CD14-positive monocyte (primary cell): ENCODE measurements around the gene ZZZ3. TPM values are rescaled to one million over a fixed set of nuclear protein-coding genes. Genes with fewer than 3 reads are reported as not detected.

Experiments
- DNase-seq, 3 donors: peaks; one replicate each; pipeline ENCODE4 v3.0.0-alpha.2; 2011 to 2022
- H2AFZ ChIP-seq: 2 replicates; pipeline ENCODE4 v1.6.0; 2012; ENCODE audit warnings: mild to moderate bottlenecking, low read depth, low read length, inconsistent platforms; ENCODE audit not compliant: insufficient read depth, poor library complexity, severe bottlenecking
- H3K27ac ChIP-seq, 2 donors: 1 replicate in 1 of 2; 2 replicates in 1 of 2; pipeline ENCODE4 v1.5.1; 2012 to 2013; ENCODE audit warnings: low read length in 2 of 2, control low read depth in 1 of 2, inconsistent platforms in 1 of 2, low read depth in 1 of 2, mild to moderate bottlenecking in 1 of 2
- H3K27me3 ChIP-seq, 2 donors: one replicate each; pipeline versions ENCODE4 v1.6.0 to v1.6.1; 2011 to 2013; ENCODE audit warnings: low read length in 2 of 2; ENCODE audit not compliant: control insufficient read depth in 2 of 2, insufficient read depth in 2 of 2
- H3K36me3 ChIP-seq, 2 donors: replicated peaks in 1 of 2; 1 replicate in 1 of 2; 2 replicates in 1 of 2; pipeline versions ENCODE4 v1.5.1 to v1.6.1; 2012 to 2013; ENCODE audit warnings: low read length in 2 of 2, control low read depth in 1 of 2, inconsistent platforms in 1 of 2, mild to moderate bottlenecking in 1 of 2; ENCODE audit not compliant: insufficient read depth in 2 of 2, control insufficient read depth in 1 of 2
- H3K4me1 ChIP-seq, 2 donors: 1 replicate in 1 of 2; 2 replicates in 1 of 2; pipeline versions ENCODE4 v1.5.1 to v1.6.1; 2012 to 2013; ENCODE audit warnings: low read length in 2 of 2, control low read depth in 1 of 2, inconsistent platforms in 1 of 2, mild to moderate bottlenecking in 1 of 2, moderate library complexity in 1 of 2; ENCODE audit not compliant: insufficient read depth in 2 of 2, control insufficient read depth in 1 of 2
- H3K4me2 ChIP-seq: replicated peaks from 2 replicates; pipeline ENCODE3; 2012; ENCODE audit warnings: low read length, moderate library complexity, mild to moderate bottlenecking; ENCODE audit not compliant: poor library complexity, severe bottlenecking; ENCODE audit errors: extremely low read depth
- H3K4me3 ChIP-seq, 3 experiments: fragments of 200-600 bp in 1 of 3; sonication (generic) in 1 of 3; replicated peaks in 1 of 3; 1 replicate in 2 of 3; 2 replicates in 1 of 3; pipeline ENCODE4 v1.5.1; 2011 to 2013; ENCODE audit warnings: low read length in 3 of 3, mild to moderate bottlenecking in 3 of 3, control low read depth in 2 of 3, low read depth in 2 of 3, inconsistent platforms in 1 of 3, moderate library complexity in 1 of 3
- H3K79me2 ChIP-seq: 2 replicates; pipeline ENCODE4 v1.6.0; 2012; ENCODE audit warnings: mild to moderate bottlenecking, control low read depth, inconsistent platforms, low read length, moderate library complexity; ENCODE audit not compliant: insufficient read depth
- H3K9ac ChIP-seq: 2 replicates; pipeline ENCODE4 v1.6.0; 2017; ENCODE audit warnings: low read length, mild to moderate bottlenecking; ENCODE audit not compliant: insufficient read depth, poor library complexity, severe bottlenecking
- H3K9me3 ChIP-seq, 2 donors: replicated peaks in 1 of 2; 1 replicate in 1 of 2; 2 replicates in 1 of 2; pipeline versions ENCODE4 v1.5.1 to v1.6.1; 2012 to 2013; ENCODE audit warnings: low read length in 2 of 2, control low read depth in 1 of 2; ENCODE audit not compliant: control insufficient read depth in 1 of 2, insufficient read depth in 1 of 2
- H4K20me1 ChIP-seq: 2 replicates; pipeline ENCODE4 v1.6.0; 2012; ENCODE audit warnings: mild to moderate bottlenecking, low read length, control low read depth, moderate library complexity; ENCODE audit not compliant: insufficient read depth
- H3K27ac Mint-ChIP-seq, 7 donors: one replicate each; pipeline ENCODE4 v1.8.0; 2020; ENCODE audit warnings: mild to moderate bottlenecking in 7 of 7, mixed read lengths in 7 of 7, moderate library complexity in 6 of 7, inconsistent platforms in 2 of 7
- H3K27me3 Mint-ChIP-seq, 3 donors: one replicate each; pipeline ENCODE4 v1.8.0; 2021 to 2022; ENCODE audit warnings: low read depth in 3 of 3, mild to moderate bottlenecking in 3 of 3, mixed read lengths in 3 of 3, moderate library complexity in 3 of 3, inconsistent platforms in 1 of 3
- H3K36me3 Mint-ChIP-seq, 2 donors: one replicate each; pipeline ENCODE4 v1.8.0; 2020; ENCODE audit warnings: mixed read lengths in 2 of 2, inconsistent platforms in 1 of 2, mild to moderate bottlenecking in 1 of 2
- H3K4me1 Mint-ChIP-seq: one replicate; pipeline ENCODE4 v1.8.0; 2020; ENCODE audit warnings: mild to moderate bottlenecking, mixed read lengths
- H3K4me3 Mint-ChIP-seq, 2 donors: one replicate each; pipeline ENCODE4 v1.8.0; 2020; ENCODE audit warnings: mild to moderate bottlenecking in 2 of 2, mixed read lengths in 2 of 2, moderate library complexity in 1 of 2
- H3K9me3 Mint-ChIP-seq, 7 donors: one replicate each; pipeline ENCODE4 v1.8.0; 2020 to 2022; ENCODE audit warnings: mixed read lengths in 7 of 7, mild to moderate bottlenecking in 6 of 7, moderate library complexity in 6 of 7, inconsistent platforms in 2 of 7
- CTCF ChIP-seq: fragments of 200-600 bp; IDR thresholded peaks from one replicate; pipeline ENCODE4 v1.8.0; 2022; ENCODE audit warnings: antibody characterized with exemption, mild to moderate bottlenecking
- WGBS: methylation state at CpG from one replicate; pipeline ENCODE4 v1.1.5; 2013; ENCODE audit warnings: missing lambda C conversion rate; ENCODE audit not compliant: insufficient coverage; 5-methylcytosine and 5-hydroxymethylcytosine counted together
- intact Hi-C, 2 donors: fragments of 100-400 bp; cut with micrococcal nuclease; formaldehyde crosslinking; loops; one replicate each; pipeline versions ENCODE4 v1.15.0 to v1.15.1; 2023
- polyA plus RNA-seq, 3 donors: library from polyadenylated mRNA; depleted of rRNA in 1 of 3; unstranded in 2 of 3; stranded (reverse) in 1 of 3; fragments of 300-500 nt in 2 of 3; fragments of >200 nt in 1 of 3; fragmentation: Illumina TruSeq in 2 of 3; gene quantifications; 1 replicate in 2 of 3; 2 replicates in 1 of 3; pipeline ENCODE4 v1.2.3, GENCODE V29; 2012 to 2021

ZZZ3 gene
- polyA plus RNA-seq, 3 donors = 8.1 to 12.3 (median 10.0) TPM

GRCh38 chr1:77687519-77687906 lies 5.1 kb upstream of the ZZZ3 start:
- peaks cover 0 to 7% of the 10 kb centered on the region in 2 donors for H3K36me3 ChIP-seq
- peak overlapping the region in 2 of 3 experiments; percentile 16 to 38 for H3K4me3 ChIP-seq
- H3K9me3 ChIP-seq = no peaks in the 10 kb centered on the region
- H4K20me1 ChIP-seq = no peaks in the 10 kb centered on the region
- H3K27me3 ChIP-seq = no peaks in the 10 kb centered on the region
- H3K4me2 ChIP-seq = peak overlapping the region; percentile 50
- peak; percentile 18 to 34 (median 25) for DNase-seq
- Mint-ChIP-seq H3K36me3 (peaks cover 14 to 15% of the 10 kb centered on the region in 2 donors), H3K27ac (peak overlapping the region in 2 of 7 donors; percentile 71 to 81), H3K4me1 (peaks cover 21% of the 10 kb centered on the region), H3K27me3 (no peaks in the 10 kb centered on the region), H3K9me3 (peaks cover 0 to 5% (median under 1%) of the 10 kb centered on the region in 7 donors), H3K4me3 (peak overlapping the region; percentile 81 to 87)
- WGBS = 47% methylated on average over 8 of the region's 21 CpGs
- peaks cover 8 to 11% of the 10 kb centered on the region in 2 donors for H3K4me1 ChIP-seq
- H3K27ac ChIP-seq = no peak overlapping the region
- peak overlapping the region; percentile 40 for H3K9ac ChIP-seq
- peak; percentile 27 for TF ChIP-seq CTCF
- peak overlapping the region; percentile 35 for H2AFZ ChIP-seq
- peaks cover 2% of the 10 kb centered on the region for H3K79me2 ChIP-seq
- intact Hi-C loops = loop anchor here in 1 of 2 donors (10.0 kb wide), 1 partner anchor 67 kb away; the partner anchor contains the start of gene USP33

DNA sequence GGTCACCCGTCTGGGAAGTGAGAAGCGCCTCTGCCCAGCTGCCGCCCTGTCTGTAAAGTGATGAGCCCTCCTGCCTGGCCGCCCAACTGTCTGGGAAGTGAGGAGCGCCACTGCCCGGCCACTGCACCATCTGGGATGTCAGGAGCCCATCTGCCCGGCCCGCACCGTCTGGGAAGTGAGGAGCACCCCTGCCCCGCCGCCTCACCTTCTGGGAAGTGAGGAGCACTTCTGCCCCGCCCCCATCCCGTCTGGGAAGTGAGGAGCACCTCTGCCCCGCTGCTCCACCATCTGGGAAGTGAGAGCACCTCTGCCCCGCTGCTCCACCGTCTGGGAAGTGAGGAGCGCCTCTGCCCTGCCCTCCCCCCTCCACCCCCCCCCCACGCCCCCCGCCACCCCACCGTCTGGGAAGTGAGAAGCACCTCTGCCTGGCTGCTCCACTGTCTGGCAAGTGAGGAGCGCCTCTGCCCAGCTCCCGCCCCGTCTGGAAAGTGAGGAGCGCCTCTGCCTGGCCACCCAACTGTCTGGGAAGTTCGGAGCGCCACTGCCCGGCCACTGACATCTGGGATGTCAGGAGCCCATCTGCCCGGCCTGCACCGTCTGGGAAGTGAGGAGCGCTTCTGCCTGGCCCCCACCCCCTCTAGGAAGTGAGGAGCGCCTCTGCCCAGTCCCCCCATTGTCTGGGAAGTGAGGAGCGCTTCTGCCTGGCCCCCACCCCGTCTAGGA lies 4.5 kb upstream of the ZZZ3 start:
- Histone ChIP-seq H3K4me2 (peak overlapping the region; percentile 50), H3K27ac (no peak overlapping the region), H3K27me3 (no peaks in the 10 kb centered on the region), H3K4me3 (peak overlapping the region in 1 of 3 experiments; percentile 38), H4K20me1 (no peaks in the 10 kb centered on the region), H3K36me3 (peaks cover 0 to 1% of the 10 kb centered on the region in 2 donors), H3K4me1 (peaks cover 11 to 12% of the 10 kb centered on the region in 2 donors), H3K79me2 (peaks cover 7% of the 10 kb centered on the region), H2AFZ (peak overlapping the region; percentile 35), H3K9me3 (no peaks in the 10 kb centered on the region), H3K9ac (peak overlapping the region; percentile 40)
- Mint-ChIP-seq H3K27ac (peak overlapping the region in 2 of 7 donors; percentile 42 to 50), H3K4me3 (no peak overlapping the region), H3K9me3 (peaks cover 0 to 1% (median 0%) of the 10 kb centered on the region in 7 donors), H3K27me3 (no peaks in the 10 kb centered on the region), H3K36me3 (peaks cover 9 to 11% of the 10 kb centered on the region in 2 donors), H3K4me1 (peaks cover 23% of the 10 kb centered on the region)
- WGBS = 96% methylated on average over 19 of the region's 33 CpGs
- TF ChIP-seq CTCF = no peak
- DNase-seq = peak in 1 of 3 donors; percentile 3
- intact Hi-C loops = loop anchor here in 1 of 2 donors (10.0 kb wide), 1 partner anchor 68 kb away; the partner anchor contains the start of gene USP33
